ENCODE results near the gene GADD45GIP1.
"Not testable (repeated sequence)": the region's sequence is repeated elsewhere in the genome, so short reads cannot be mapped to it uniquely, and the experiment has no call there.

The GADD45GIP1 gene

DNA sequence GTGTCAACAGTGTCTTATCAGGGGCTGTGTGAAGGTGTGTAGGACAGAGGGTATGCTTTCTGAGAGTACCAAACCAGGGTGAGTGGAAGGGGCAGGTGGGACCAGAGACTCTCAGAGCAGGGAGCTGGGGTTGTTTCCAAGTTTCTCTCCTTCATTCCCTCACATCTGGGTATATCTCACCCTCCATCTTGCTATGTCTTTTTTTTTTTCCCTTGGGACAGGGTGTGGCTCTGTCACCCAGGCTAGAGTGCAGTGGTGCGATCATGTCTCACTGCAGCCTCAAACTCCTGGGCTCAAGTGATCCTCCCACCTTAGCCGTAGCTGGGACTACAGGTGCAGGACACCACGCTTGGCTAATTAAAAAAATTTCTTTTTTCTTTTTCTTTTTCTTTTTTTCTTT lies 23.0 kb upstream of the GADD45GIP1 start:
- no peak overlapping the region for H3K27ac ChIP-seq (ENCODE audit: low read depth, low read length, poor library complexity, severe bottlenecking)
- H3K9me3 ChIP-seq (ENCODE audit: low read length) = no peaks in the 10 kb centered on the region
- no peak overlapping the region for H3K9ac ChIP-seq (ENCODE audit: low read length)
- no peak overlapping the region for H3K4me2 ChIP-seq (ENCODE audit: low read length)
- H3K4me1 ChIP-seq (ENCODE audit: insufficient read depth, low read length, severe bottlenecking) = peaks cover 5% of the 10 kb centered on the region
- H3F3A ChIP-seq (ENCODE audit: insufficient read depth, low read length) = no peaks in the 10 kb centered on the region
- H3K4me3 ChIP-seq (ENCODE audit: low read depth, low read length, poor library complexity, severe bottlenecking) = no peak overlapping the region
- H3K27me3 ChIP-seq (ENCODE audit: insufficient read depth, low read length) = 0 out of 2 replicates have a peak, but pooled peaks cover 6% of the 10 kb centered on the region
- no peaks in the 10 kb centered on the region for H3K79me2 ChIP-seq (ENCODE audit: insufficient read depth, low read length)
- H2AFZ ChIP-seq (ENCODE audit: low read length) = no peak overlapping the region
- H3K36me3 ChIP-seq (ENCODE audit: insufficient read depth, low read length) = no peaks in the 10 kb centered on the region
- no peak for TF ChIP-seq EZH2 (IDR thresholded peaks at IDR 0.05; ENCODE audit: borderline replicate concordance, low read length)
- TF ChIP-seq, protein P1, sequence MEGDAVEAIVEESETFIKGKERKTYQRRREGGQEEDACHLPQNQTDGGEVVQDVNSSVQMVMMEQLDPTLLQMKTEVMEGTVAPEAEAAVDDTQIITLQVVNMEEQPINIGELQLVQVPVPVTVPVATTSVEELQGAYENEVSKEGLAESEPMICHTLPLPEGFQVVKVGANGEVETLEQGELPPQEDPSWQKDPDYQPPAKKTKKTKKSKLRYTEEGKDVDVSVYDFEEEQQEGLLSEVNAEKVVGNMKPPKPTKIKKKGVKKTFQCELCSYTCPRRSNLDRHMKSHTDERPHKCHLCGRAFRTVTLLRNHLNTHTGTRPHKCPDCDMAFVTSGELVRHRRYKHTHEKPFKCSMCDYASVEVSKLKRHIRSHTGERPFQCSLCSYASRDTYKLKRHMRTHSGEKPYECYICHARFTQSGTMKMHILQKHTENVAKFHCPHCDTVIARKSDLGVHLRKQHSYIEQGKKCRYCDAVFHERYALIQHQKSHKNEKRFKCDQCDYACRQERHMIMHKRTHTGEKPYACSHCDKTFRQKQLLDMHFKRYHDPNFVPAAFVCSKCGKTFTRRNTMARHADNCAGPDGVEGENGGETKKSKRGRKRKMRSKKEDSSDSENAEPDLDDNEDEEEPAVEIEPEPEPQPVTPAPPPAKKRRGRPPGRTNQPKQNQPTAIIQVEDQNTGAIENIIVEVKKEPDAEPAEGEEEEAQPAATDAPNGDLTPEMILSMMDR (IDR thresholded peaks at IDR 0.05; ENCODE audit: low read length) = no peak
- no peaks in the 10 kb centered on the region for H4K20me1 ChIP-seq (ENCODE audit: insufficient read depth, low read length)
- no peaks in the 10 kb centered on the region for H3K9me2 ChIP-seq (ENCODE audit: low read depth, low read length)

DNA sequence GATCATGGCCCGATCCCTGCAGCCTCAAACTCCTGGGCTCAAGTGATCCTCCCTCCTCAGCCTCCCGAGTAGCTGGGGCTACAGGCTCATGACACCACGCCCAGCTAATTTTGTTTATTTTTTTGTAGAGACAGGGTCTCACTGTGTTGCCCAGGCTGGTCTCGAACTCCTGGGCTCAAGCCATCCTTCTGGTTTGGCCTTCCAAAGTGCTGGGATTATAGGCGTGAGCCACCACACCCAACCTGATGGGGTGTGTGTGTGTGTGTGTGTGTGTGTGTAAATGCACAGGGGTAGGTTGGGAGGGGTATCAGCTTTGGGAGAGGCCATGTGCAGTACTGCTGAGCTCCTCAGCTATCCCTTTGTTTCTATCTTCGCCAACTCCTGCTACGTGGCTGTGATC lies 19.1 kb upstream of the GADD45GIP1 start:
- not testable (repeated sequence) for H3F3A ChIP-seq (ENCODE audit: insufficient read depth, low read length); H3K4me2 ChIP-seq (ENCODE audit: low read length); H3K79me2 ChIP-seq (ENCODE audit: insufficient read depth, low read length); H3K9ac ChIP-seq (ENCODE audit: low read length); H3K4me3 ChIP-seq (ENCODE audit: low read depth, low read length, poor library complexity, severe bottlenecking); H3K9me3 ChIP-seq (ENCODE audit: low read length); H3K9me2 ChIP-seq (ENCODE audit: low read depth, low read length); H2AFZ ChIP-seq (ENCODE audit: low read length); H4K20me1 ChIP-seq (ENCODE audit: insufficient read depth, low read length); H3K36me3 ChIP-seq (ENCODE audit: insufficient read depth, low read length); H3K27ac ChIP-seq (ENCODE audit: low read depth, low read length, poor library complexity, severe bottlenecking); H3K4me1 ChIP-seq (ENCODE audit: insufficient read depth, low read length, severe bottlenecking)
- H3K27me3 ChIP-seq (ENCODE audit: insufficient read depth, low read length) = peaks cover 10% of the 10 kb centered on the region; the same call in 1 of the 2 replicates

DNA sequence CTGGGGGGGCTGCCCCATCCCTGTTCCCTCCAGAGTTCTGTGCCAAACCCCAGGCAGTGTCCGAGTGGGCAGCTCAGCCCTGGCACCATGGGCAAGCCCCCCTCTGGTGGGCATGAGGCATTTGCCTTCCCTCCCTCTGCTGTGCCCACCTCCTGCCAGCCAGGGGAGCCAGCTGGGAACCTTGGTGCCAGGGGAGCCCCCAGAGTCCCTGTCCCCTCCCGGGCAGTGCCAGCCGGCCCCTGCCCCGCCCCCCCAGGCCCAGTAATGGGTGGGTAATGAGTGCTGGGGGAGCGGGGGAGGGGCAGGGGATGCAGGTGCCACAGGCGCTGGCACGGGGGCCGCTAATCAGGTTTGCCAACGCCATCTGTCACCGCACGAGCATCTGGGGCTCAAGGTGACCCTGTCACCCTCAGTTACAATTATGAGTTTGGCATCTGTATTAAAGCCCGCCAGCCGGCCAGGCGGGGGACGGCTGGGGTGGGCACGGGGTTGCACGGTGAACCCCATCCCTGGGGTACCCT lies 18.3 kb upstream of the GADD45GIP1 start:
- TF ChIP-seq, protein P1 (IDR thresholded peaks at IDR 0.05; ENCODE audit: low read length) = no peak
- TF ChIP-seq EZH2 (IDR thresholded peaks at IDR 0.05; ENCODE audit: borderline replicate concordance, low read length) = no peak
- H3K36me3 ChIP-seq (ENCODE audit: insufficient read depth, low read length) = no peaks in the 10 kb centered on the region
- H3K9me3 ChIP-seq (ENCODE audit: low read length) = no peaks in the 10 kb centered on the region
- H3K9ac ChIP-seq (ENCODE audit: low read length) = no peak overlapping the region
- H2AFZ ChIP-seq (ENCODE audit: low read length) = no peak overlapping the region
- no peaks in the 10 kb centered on the region for H4K20me1 ChIP-seq (ENCODE audit: insufficient read depth, low read length)
- H3K4me2 ChIP-seq (ENCODE audit: low read length) = no peak overlapping the region
- no peaks in the 10 kb centered on the region for H3K79me2 ChIP-seq (ENCODE audit: insufficient read depth, low read length)
- H3K27ac ChIP-seq (ENCODE audit: low read depth, low read length, poor library complexity, severe bottlenecking) = no peak overlapping the region
- no peaks in the 10 kb centered on the region for H3F3A ChIP-seq (ENCODE audit: insufficient read depth, low read length)
- no peaks in the 10 kb centered on the region for H3K4me1 ChIP-seq (ENCODE audit: insufficient read depth, low read length, severe bottlenecking)
- no peaks in the 10 kb centered on the region for H3K9me2 ChIP-seq (ENCODE audit: low read depth, low read length)
- H3K4me3 ChIP-seq (ENCODE audit: low read depth, low read length, poor library complexity, severe bottlenecking) = no peak overlapping the region
- peaks cover 10% of the 10 kb centered on the region; the same call in 1 of the 2 replicates for H3K27me3 ChIP-seq (ENCODE audit: insufficient read depth, low read length)
